A673 (cell line): ENCODE measurements around the gene UBE2E2. TPM values are rescaled to one million over a fixed set of nuclear protein-coding genes. Genes with fewer than 3 reads are reported as not detected.

Experiments
- BruUV-seq: library from RNA; stranded (reverse); fragments of 400-500 nt; replicated peaks from 2 replicates; lab custom pipeline; 2021; lab: Mats Ljungman, UMichigan
- CTCF ChIA-PET: fragments of 300-600 bp; sonication (Branson Sonifier 250); formaldehyde crosslinking; loops from one replicate; lab custom pipeline; 2022; ENCODE audit warnings: antibody characterized with exemption; lab: Charles Lee
- POLR2A ChIA-PET: fragments of 300-600 bp; sonication (Branson Sonifier 250); formaldehyde crosslinking; loops from one replicate; lab custom pipeline; 2022; ENCODE audit warnings: antibody characterized with exemption; ENCODE audit not compliant: low non-redundant PET; lab: Charles Lee
- DNase-seq: peaks from one replicate; pipeline ENCODE4 v3.0.0-alpha.2; 2015; ENCODE audit warnings: low spot score
- H3K27ac ChIP-seq: fragments of 200-600 bp; sonication (generic); 2 replicates; pipeline ENCODE4 v1.5.1; 2016; ENCODE audit warnings: mixed run types, low read depth, mild to moderate bottlenecking, mixed read lengths, antibody characterized with exemption, low read length; ENCODE audit not compliant: poor library complexity, severe bottlenecking
- H3K27me3 ChIP-seq: fragments of 200-600 bp; sonication (generic); replicated peaks from 2 replicates; pipeline ENCODE4 v1.6.1; 2017; ENCODE audit warnings: mixed run types, low read depth, mild to moderate bottlenecking, mixed read lengths, antibody characterized with exemption, low read length; ENCODE audit not compliant: insufficient read depth, poor library complexity
- H3K36me3 ChIP-seq: fragments of 200-600 bp; sonication (generic); 2 replicates; pipeline ENCODE4 v1.6.1; 2016; ENCODE audit warnings: mixed run types, mild to moderate bottlenecking, mixed read lengths, antibody characterized with exemption, low read length; ENCODE audit not compliant: insufficient read depth, poor library complexity, severe bottlenecking
- H3K4me1 ChIP-seq: fragments of 200-600 bp; sonication (generic); 2 replicates; pipeline ENCODE4 v1.6.1; 2017; ENCODE audit warnings: mixed run types, mild to moderate bottlenecking, mixed read lengths, antibody characterized with exemption, low read length; ENCODE audit not compliant: insufficient read depth, poor library complexity, severe bottlenecking
- H3K4me3 ChIP-seq: fragments of 200-600 bp; sonication (generic); 2 replicates; pipeline ENCODE4 v1.5.1; 2016; ENCODE audit warnings: low read depth, mixed run types, mild to moderate bottlenecking, mixed read lengths, low read length; ENCODE audit not compliant: poor library complexity, severe bottlenecking
- H3K9me3 ChIP-seq: fragments of 200-600 bp; sonication (generic); 2 replicates; pipeline ENCODE4 v1.6.1; 2016; ENCODE audit warnings: mixed run types, low read depth, mild to moderate bottlenecking, mixed read lengths, antibody characterized with exemption, low read length; ENCODE audit not compliant: poor library complexity, severe bottlenecking
- EZH2 ChIP-seq: fragments of 200-600 bp; sonication (generic); IDR thresholded peaks from 2 replicates; pipeline ENCODE4 v1.6.1; 2017; ENCODE audit warnings: borderline replicate concordance, low read depth, mild to moderate bottlenecking, mixed read lengths, antibody characterized with exemption, low read length; ENCODE audit not compliant: poor library complexity, severe bottlenecking
- intact Hi-C: fragments of 100-400 bp; cut with micrococcal nuclease; formaldehyde crosslinking; loops from one replicate; pipeline ENCODE4 v1.10.0; 2022; ENCODE audit not compliant: unreplicated experiment
- total RNA-seq: library from RNA; stranded (reverse); gene quantifications from 2 replicates; pipeline ENCODE4 v1.2.3, GENCODE V29; 2021
- TF ChIP-seq, protein P1 (sequence below): fragments of 300-800, 200-600 bp; sonication (generic); conservative IDR thresholded peaks from 2 replicates; pipeline ENCODE4 v1.5.1; 2017; ENCODE audit warnings: low read depth, mild to moderate bottlenecking, antibody characterized with exemption, low read length, moderate library complexity, mixed read lengths

Gene UBE2E2
- total RNA-seq, 1 experiment from 2014 or later: 2.0 TPM

DNA sequence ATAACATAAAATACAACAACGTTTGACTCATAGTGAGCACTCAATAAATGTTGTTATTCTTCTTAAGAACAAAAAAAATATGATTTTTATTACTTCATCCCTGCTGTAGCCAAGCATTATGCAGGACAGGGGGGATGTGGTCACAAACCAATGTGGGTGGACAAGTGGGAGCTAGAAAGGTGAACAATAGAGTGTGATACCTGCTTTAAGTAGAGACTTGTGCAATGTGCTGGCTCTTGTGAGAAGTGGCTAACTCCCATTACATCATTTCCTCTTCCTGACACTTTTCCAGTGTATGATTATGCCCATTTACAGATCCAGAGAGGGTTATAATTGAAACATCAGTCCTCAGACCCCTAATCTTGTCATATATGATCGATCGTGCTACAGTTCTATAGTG lies 193.6 kb downstream of the UBE2E2 start:
- Histone ChIP-seq H3K9me3 (no peaks in the 10 kb centered on the region), H3K4me1 (no peaks in the 10 kb centered on the region), H3K4me3 (no peak overlapping the region), H3K27me3 (no peaks in the 10 kb centered on the region), H3K27ac (no peak overlapping the region), H3K36me3 (no peaks in the 10 kb centered on the region)
- ChIA-PET CTCF (no interaction called here), POLR2A (no interaction called here)
- intact Hi-C loops: no loop called here
- TF ChIP-seq, protein P1, sequence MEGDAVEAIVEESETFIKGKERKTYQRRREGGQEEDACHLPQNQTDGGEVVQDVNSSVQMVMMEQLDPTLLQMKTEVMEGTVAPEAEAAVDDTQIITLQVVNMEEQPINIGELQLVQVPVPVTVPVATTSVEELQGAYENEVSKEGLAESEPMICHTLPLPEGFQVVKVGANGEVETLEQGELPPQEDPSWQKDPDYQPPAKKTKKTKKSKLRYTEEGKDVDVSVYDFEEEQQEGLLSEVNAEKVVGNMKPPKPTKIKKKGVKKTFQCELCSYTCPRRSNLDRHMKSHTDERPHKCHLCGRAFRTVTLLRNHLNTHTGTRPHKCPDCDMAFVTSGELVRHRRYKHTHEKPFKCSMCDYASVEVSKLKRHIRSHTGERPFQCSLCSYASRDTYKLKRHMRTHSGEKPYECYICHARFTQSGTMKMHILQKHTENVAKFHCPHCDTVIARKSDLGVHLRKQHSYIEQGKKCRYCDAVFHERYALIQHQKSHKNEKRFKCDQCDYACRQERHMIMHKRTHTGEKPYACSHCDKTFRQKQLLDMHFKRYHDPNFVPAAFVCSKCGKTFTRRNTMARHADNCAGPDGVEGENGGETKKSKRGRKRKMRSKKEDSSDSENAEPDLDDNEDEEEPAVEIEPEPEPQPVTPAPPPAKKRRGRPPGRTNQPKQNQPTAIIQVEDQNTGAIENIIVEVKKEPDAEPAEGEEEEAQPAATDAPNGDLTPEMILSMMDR: no peak
- TF ChIP-seq EZH2: no peak
- no peak for DNase-seq
- BruUV-seq: no TSS peak

DNA sequence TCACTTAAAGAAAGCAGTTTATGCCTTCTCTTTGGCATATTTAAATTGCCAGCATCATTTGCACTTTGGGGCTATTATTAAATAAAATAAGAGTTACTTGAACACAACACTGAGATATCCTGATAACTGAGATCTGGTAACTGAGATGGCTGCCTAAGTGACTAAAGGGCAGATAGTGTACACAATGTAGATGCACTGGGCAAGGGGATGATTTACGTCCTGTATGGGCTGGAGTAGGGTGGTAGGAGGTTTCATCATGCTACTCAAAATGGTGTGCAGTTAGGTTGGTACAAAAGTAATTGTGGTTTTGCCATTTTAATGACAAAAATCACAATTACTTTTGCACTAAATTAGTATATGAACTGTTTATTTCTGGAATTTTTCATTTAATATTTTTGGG lies 196.1 kb downstream of the UBE2E2 start:
- CTCF ChIA-PET: no interaction called here
- POLR2A ChIA-PET: no interaction called here

DNA sequence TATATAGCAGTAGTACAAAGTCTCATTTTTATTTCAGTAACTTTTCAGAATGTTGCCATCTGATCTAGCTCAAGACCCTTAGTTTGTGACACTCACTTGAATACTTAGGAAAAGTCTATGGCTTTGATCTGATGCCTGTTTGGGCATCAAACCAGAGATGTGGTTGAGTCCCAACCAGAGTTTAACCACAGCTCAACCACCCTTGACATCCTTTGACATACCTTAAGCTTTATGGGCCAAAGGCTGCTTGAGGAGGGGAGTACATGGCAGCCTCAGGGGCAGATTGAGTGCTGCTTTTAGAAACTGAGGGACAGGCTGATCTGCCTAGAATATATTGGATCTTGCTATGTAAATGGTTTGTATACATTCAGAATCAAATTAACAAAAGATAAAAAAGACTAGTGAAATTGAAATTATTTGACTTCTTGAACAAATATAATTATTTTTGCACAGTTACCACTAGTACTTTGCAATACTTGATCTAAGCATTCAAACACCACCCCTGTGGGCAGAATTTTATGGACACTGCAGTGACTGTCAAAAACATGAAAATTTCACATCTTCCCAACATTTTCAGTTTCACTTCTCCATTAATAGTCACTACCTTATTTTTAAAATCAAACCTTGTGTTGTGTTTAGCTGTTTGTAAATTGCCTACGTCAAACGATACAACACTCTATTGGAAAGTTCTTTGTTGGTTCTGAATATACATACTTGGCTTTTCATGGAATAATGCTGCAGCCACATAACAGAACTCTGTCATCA lies 199.8 kb downstream of the UBE2E2 start:
- H3K4me3 ChIP-seq: no peak overlapping the region
- BruUV-seq: no TSS peak
- CTCF ChIA-PET: no interaction called here
- no peaks in the 10 kb centered on the region for H3K9me3 ChIP-seq
- POLR2A ChIA-PET: no interaction called here
- no peaks in the 10 kb centered on the region for H3K4me1 ChIP-seq
- TF ChIP-seq, protein P1: no peak
- TF ChIP-seq EZH2: no peak
- H3K27me3 ChIP-seq: peaks cover 12% of the 10 kb centered on the region
- no peaks in the 10 kb centered on the region for H3K36me3 ChIP-seq
- intact Hi-C loops: no loop called here
- H3K27ac ChIP-seq: no peak overlapping the region
- DNase-seq: no peak

More for the DNA sequence above, 196.1 kb downstream of the UBE2E2 start:
- no peak for DNase-seq
- no peaks in the 10 kb centered on the region for H3K36me3 ChIP-seq
- no TSS peak for BruUV-seq
- H3K9me3 ChIP-seq: no peaks in the 10 kb centered on the region
- H3K27ac ChIP-seq: no peak overlapping the region
- TF ChIP-seq EZH2: no peak
- TF ChIP-seq, protein P1: no peak
- intact Hi-C loops: no loop called here
- H3K4me1 ChIP-seq: no peaks in the 10 kb centered on the region
- H3K27me3 ChIP-seq: peaks cover under 1% of the 10 kb centered on the region
- H3K4me3 ChIP-seq: no peak overlapping the region
